OCI-LY7 (cell line): ENCODE measurements around the gene GADL1. TPM values are rescaled to one million over a fixed set of nuclear protein-coding genes. Genes with fewer than 3 reads are reported as not detected.
A peak's percentile ranks its signal among the peaks of the same experiment; 100 is the strongest.

Source experiments
- BruUV-seq: library from RNA; stranded (reverse); fragments of 400-500 nt; replicated peaks from 2 replicates; lab custom pipeline; 2021; lab: Mats Ljungman, UMichigan
- CTCF ChIA-PET: fragments of 300-600 bp; sonication (Branson Sonifier 250); formaldehyde crosslinking; loops from one replicate; lab custom pipeline; 2022; ENCODE audit warnings: antibody characterized with exemption; ENCODE audit not compliant: unreplicated experiment; lab: Charles Lee
- POLR2A ChIA-PET: fragments of 300-600 bp; sonication (Branson Sonifier 250); formaldehyde crosslinking; loops from one replicate; lab custom pipeline; 2022; ENCODE audit warnings: antibody characterized with exemption; lab: Charles Lee
- DNase-seq: peaks from one replicate; pipeline ENCODE4 v3.0.0-alpha.2; 2015; ENCODE audit warnings: low spot score
- H2AFZ ChIP-seq: fragments of 200-600 bp; sonication (generic), shearing (Covaris generic); 2 replicates; pipeline ENCODE4 v1.6.1; 2014; ENCODE audit warnings: mild to moderate bottlenecking, antibody characterized with exemption, low read length, moderate library complexity
- H3K27ac ChIP-seq: fragments of 200-600 bp; sonication (generic); 2 replicates; pipeline ENCODE4 v1.5.1; 2014; ENCODE audit warnings: mixed run types, low read depth, mild to moderate bottlenecking, moderate library complexity, low read length, inconsistent platforms; ENCODE audit not compliant: poor library complexity, severe bottlenecking
- H3K36me3 ChIP-seq: fragments of 200-600 bp; sonication (generic); 2 replicates; pipeline ENCODE4 v1.6.1; 2014; ENCODE audit warnings: mild to moderate bottlenecking, antibody characterized with exemption, low read length, moderate library complexity, mixed read lengths; ENCODE audit not compliant: insufficient read depth
- H3K4me1 ChIP-seq: fragments of 200-600 bp; sonication (generic); 2 replicates; pipeline ENCODE4 v1.5.1; 2014; ENCODE audit warnings: mild to moderate bottlenecking, low read length; ENCODE audit not compliant: insufficient read depth, poor library complexity, severe bottlenecking
- H3K4me2 ChIP-seq: fragments of 200-600 bp; sonication (generic); 2 replicates; pipeline ENCODE4 v1.6.1; 2014; ENCODE audit warnings: mild to moderate bottlenecking, low read length
- H3K4me3 ChIP-seq: fragments of 200-600 bp; sonication (generic); 2 replicates; pipeline ENCODE4 v1.5.1; 2014; ENCODE audit warnings: mild to moderate bottlenecking, low read depth, low read length; ENCODE audit not compliant: poor library complexity, severe bottlenecking
- H3K79me2 ChIP-seq: fragments of 200-600 bp; sonication (generic); 2 replicates; pipeline ENCODE4 v1.6.1; 2016; ENCODE audit warnings: low read depth, mild to moderate bottlenecking, low read length, moderate library complexity, mixed read lengths; ENCODE audit not compliant: insufficient read depth
- H3K9me2 ChIP-seq: fragments of 200-600 bp; sonication (generic); 2 replicates; pipeline ENCODE4 v1.6.1; 2016; ENCODE audit warnings: mild to moderate bottlenecking, low read length, mixed read lengths; ENCODE audit not compliant: insufficient read depth
- H3K9me3 ChIP-seq: fragments of 200-600 bp; sonication (generic); 2 replicates; pipeline ENCODE4 v1.6.1; 2014; ENCODE audit warnings: mild to moderate bottlenecking, mixed run types, low read length, mixed read lengths
- H4K20me1 ChIP-seq: fragments of 200-600 bp; sonication (generic); 2 replicates; pipeline ENCODE4 v1.6.1; 2014; ENCODE audit warnings: mild to moderate bottlenecking, antibody characterized with exemption, low read length, moderate library complexity, mixed read lengths; ENCODE audit not compliant: insufficient read depth
- EZH2phosphoT487 ChIP-seq: fragments of 200-600 bp; sonication (generic); IDR thresholded peaks from 2 replicates; pipeline ENCODE4 v1.6.1; 2018; ENCODE audit warnings: low read depth, borderline replicate concordance, mild to moderate bottlenecking, mixed run types, antibody characterized with exemption, low read length, moderate library complexity, mixed read lengths
- intact Hi-C: fragments of 100-400 bp; cut with micrococcal nuclease; formaldehyde crosslinking; loops from one replicate; pipeline ENCODE4 v1.10.0; 2022; ENCODE audit not compliant: unreplicated experiment
- total RNA-seq, 2 experiments: library from RNA; depleted of rRNA in 1 of 2; stranded (reverse); fragments of >200 nt in 1 of 2; shearing (Covaris generic) in 1 of 2; gene quantifications; 2 replicates each; pipeline ENCODE4 v1.2.3, GENCODE V29; 2014 to 2022
- TF ChIP-seq, protein P1 (sequence below): fragments of 200-600 bp; sonication (generic); conservative IDR thresholded peaks from 2 replicates; pipeline ENCODE4 v1.5.1; 2014; ENCODE audit warnings: mild to moderate bottlenecking, antibody characterized with exemption, low read length, moderate library complexity, mixed read lengths

Gene GADL1
- total RNA-seq, 2 experiments from 2014 or later: not detected

DNA sequence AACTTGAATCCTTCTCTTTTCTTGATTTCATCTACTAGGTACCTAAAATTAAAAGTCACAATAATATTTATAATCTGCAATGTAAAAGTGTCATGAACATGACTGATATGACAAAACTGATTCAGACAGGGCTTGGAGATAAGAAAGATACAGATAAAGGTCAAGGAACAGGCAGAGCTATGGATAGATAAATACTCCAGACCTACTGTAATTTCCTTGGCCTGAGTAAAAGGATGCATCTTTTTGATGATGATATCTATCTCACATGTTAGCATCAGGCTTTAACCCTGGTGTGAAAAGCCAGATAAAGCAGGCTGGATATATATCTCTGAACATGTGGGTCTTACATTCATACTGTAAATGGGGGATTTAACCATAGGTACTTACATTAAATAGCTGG is 108.1 kb downstream of the GADL1 start:
- Histone ChIP-seq H2AFZ (no peak overlapping the region), H3K9me2 (no peaks in the 10 kb centered on the region), H3K36me3 (no peaks in the 10 kb centered on the region), H3K4me2 (no peak overlapping the region), H4K20me1 (no peaks in the 10 kb centered on the region), H3K4me3 (no peak overlapping the region), H3K9me3 (no peaks in the 10 kb centered on the region), H3K4me1 (no peaks in the 10 kb centered on the region), H3K79me2 (no peaks in the 10 kb centered on the region), H3K27ac (no peak overlapping the region)
- TF ChIP-seq EZH2phosphoT487: no peak
- TF ChIP-seq, protein P1, sequence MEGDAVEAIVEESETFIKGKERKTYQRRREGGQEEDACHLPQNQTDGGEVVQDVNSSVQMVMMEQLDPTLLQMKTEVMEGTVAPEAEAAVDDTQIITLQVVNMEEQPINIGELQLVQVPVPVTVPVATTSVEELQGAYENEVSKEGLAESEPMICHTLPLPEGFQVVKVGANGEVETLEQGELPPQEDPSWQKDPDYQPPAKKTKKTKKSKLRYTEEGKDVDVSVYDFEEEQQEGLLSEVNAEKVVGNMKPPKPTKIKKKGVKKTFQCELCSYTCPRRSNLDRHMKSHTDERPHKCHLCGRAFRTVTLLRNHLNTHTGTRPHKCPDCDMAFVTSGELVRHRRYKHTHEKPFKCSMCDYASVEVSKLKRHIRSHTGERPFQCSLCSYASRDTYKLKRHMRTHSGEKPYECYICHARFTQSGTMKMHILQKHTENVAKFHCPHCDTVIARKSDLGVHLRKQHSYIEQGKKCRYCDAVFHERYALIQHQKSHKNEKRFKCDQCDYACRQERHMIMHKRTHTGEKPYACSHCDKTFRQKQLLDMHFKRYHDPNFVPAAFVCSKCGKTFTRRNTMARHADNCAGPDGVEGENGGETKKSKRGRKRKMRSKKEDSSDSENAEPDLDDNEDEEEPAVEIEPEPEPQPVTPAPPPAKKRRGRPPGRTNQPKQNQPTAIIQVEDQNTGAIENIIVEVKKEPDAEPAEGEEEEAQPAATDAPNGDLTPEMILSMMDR: no peak
- DNase-seq: no peak
- no TSS peak for BruUV-seq
- ChIA-PET CTCF (no interaction called here), POLR2A (no interaction called here)
- intact Hi-C loops: no loop called here

DNA sequence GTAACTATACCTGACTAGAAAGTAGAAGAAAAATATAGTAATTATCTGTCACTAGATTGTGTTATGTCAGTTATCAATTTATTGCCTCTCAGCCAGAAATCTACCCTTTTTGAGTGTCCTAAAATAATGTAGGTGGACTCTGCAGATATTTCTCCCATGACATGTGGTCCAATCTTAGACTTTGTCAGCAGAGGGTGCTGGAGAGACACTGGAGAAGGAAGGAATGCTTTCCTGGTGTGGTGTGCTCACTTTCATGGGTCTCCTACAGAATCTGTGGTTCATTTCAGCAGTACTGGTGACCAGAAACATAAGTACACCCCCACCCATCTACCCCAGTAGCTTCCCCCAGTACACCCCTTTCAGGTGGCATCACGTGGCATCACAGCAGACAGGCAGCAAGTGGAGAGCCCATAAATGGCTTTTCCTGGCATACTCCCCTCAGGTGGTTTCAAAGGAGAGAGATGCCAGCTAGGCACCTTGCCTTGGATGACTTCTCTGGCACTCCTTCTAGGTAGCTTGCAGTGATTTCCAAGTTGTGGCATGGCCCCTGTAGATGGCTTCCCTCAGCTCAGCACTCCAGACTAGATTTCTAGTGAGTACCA is 114.7 kb downstream of the GADL1 start:
- DNase-seq: peak; percentile 24
- ChIA-PET POLR2A (no interaction called here), CTCF (no interaction called here)
- Histone ChIP-seq H3K4me2 (no peak overlapping the region), H3K36me3 (no peaks in the 10 kb centered on the region), H2AFZ (no peak overlapping the region), H3K4me1 (no peaks in the 10 kb centered on the region), H4K20me1 (no peaks in the 10 kb centered on the region), H3K4me3 (no peak overlapping the region), H3K79me2 (no peaks in the 10 kb centered on the region), H3K27ac (no peak overlapping the region), H3K9me3 (no peaks in the 10 kb centered on the region), H3K9me2 (no peaks in the 10 kb centered on the region)
- no TSS peak for BruUV-seq
- intact Hi-C loops: no loop called here
- TF ChIP-seq, protein P1: peak; percentile 76
- no peak for TF ChIP-seq EZH2phosphoT487

DNA sequence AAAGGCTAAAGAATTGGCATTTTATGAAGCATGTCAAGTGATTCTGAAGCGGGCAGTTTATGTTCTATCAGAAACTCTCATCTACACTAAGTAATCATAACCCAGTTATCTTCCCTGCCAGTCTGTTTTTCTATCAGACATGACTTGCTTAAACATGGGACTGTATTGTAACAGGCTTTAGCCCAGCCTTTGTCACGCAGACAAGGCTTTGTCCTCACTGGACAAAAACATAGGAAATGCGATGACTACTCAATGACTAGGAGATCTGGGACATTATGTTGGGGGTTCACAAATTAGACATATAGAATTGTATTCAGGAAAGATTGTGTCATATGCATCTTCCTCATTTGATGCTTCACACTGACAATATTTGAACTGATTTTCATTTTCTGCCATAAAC is 115.5 kb downstream of the GADL1 start:
- Histone ChIP-seq H3K4me1 (no peaks in the 10 kb centered on the region), H3K79me2 (no peaks in the 10 kb centered on the region), H3K9me3 (no peaks in the 10 kb centered on the region), H3K9me2 (no peaks in the 10 kb centered on the region), H4K20me1 (no peaks in the 10 kb centered on the region), H2AFZ (no peak overlapping the region), H3K36me3 (no peaks in the 10 kb centered on the region), H3K27ac (no peak overlapping the region), H3K4me3 (no peak overlapping the region), H3K4me2 (no peak overlapping the region)
- CTCF ChIA-PET: no interaction called here
- no peak for TF ChIP-seq EZH2phosphoT487
- TF ChIP-seq, protein P1: no peak
- no peak for DNase-seq
- no TSS peak for BruUV-seq
- POLR2A ChIA-PET: no interaction called here
- intact Hi-C loops: no loop called here
